GM18526 (cell line): Measurements from ENCODE around the gene TMEM131.

Experiments used
- POLR2A ChIP-seq: IDR thresholded peaks from 3 replicates; pipeline ENCODE4 v1.6.1; 2011; ENCODE audit not compliant: insufficient read length; ENCODE audit errors: extremely low read depth

TMEM131 gene

GRCh38 chr2:97819754-97820153 lies 176.0 kb downstream of the TMEM131 start:
- TF ChIP-seq POLR2A, result no peak

- TF ChIP-seq POLR2A, result no peak
Observed at GRCh38 chr2:97816411-97816810, 179.3 kb downstream of the TMEM131 start.

- TF ChIP-seq POLR2A, result no peak
Observed at GRCh38 chr2:97812931-97813330, 182.8 kb downstream of the TMEM131 start.

- TF ChIP-seq POLR2A, result no peak
Observed at GRCh38 chr2:97808816-97809215, 186.9 kb downstream of the TMEM131 start.

GRCh38 chr2:97806738-97807618 lies 188.8 kb downstream of the TMEM131 start:
- no peak for TF ChIP-seq POLR2A

- no peak for TF ChIP-seq POLR2A
Observed at GRCh38 chr2:97805776-97806175, 190.0 kb downstream of the TMEM131 start.

GRCh38 chr2:97801028-97801427 lies 194.7 kb downstream of the TMEM131 start:
- TF ChIP-seq POLR2A, result no peak

GRCh38 chr2:97798416-97798815 lies 197.3 kb downstream of the TMEM131 start:
- no peak for TF ChIP-seq POLR2A

- TF ChIP-seq POLR2A, result no peak
Observed at GRCh38 chr2:97797355-97797754, 198.4 kb downstream of the TMEM131 start.

GRCh38 chr2:97796465-97797126 lies 199.2 kb downstream of the TMEM131 start:
- no peak for TF ChIP-seq POLR2A

- TF ChIP-seq POLR2A, result no peak
Observed at GRCh38 chr2:97792416-97792815, 203.3 kb downstream of the TMEM131 start.

GRCh38 chr2:97788986-97789644 lies 206.6 kb downstream of the TMEM131 start:
- no peak for TF ChIP-seq POLR2A

- no peak for TF ChIP-seq POLR2A
Observed at GRCh38 chr2:97785818-97786217, 209.9 kb downstream of the TMEM131 start.

- TF ChIP-seq POLR2A, result no peak
Observed at GRCh38 chr2:97784953-97785352, 210.8 kb downstream of the TMEM131 start.

- TF ChIP-seq POLR2A, result no peak
Observed at GRCh38 chr2:97781981-97782380, 213.8 kb downstream of the TMEM131 start.

- TF ChIP-seq POLR2A, result no peak
Observed at GRCh38 chr2:97779141-97779540, 216.6 kb downstream of the TMEM131 start.

GRCh38 chr2:97775074-97775473 lies 220.7 kb downstream of the TMEM131 start:
- no peak for TF ChIP-seq POLR2A

GRCh38 chr2:97774425-97774824 lies 221.3 kb downstream of the TMEM131 start:
- TF ChIP-seq POLR2A, result no peak
